ENCODE results near the gene TEX54.
"Not testable (repeated sequence)": the region's sequence is repeated elsewhere in the genome, so short reads cannot be mapped to it uniquely, and the experiment has no call there.

Gene TEX54

GRCh38 chr11:62830904-62831519 is 1.6 kb downstream of the TEX54 start:
- no peak for DNase-seq

GRCh38 chr11:62828130-62828529 is 4.5 kb downstream of the TEX54 start:
- not testable (repeated sequence) for DNase-seq

DNA sequence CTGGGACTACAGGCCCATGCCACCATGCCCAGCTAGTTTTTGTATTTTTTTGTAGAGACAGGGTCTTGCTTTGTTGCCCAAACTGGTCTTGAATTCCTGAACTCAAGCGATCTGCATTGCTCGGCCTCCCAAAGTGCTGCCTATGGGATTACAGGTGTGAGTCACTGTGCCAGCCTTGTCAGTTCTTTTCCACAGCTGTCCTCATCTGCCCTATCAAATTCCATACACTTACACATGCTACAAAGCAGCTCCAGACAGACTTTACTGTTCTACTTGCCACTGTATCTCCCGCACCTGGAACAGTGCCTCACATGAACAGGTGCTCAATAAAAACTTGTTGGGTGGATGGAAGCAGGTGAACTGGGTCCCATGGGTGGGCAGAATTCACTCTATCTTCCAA is 9.0 kb downstream of the TEX54 start:
- no peak for DNase-seq

- no peak for DNase-seq
Observed at GRCh38 chr11:62817129-62817528, 15.5 kb downstream of the TEX54 start.

- no peak for DNase-seq
Observed at GRCh38 chr11:62816557-62816956, 16.1 kb downstream of the TEX54 start.

GRCh38 chr11:62811659-62812058 is 21.0 kb downstream of the TEX54 start:
- no peak for DNase-seq

DNA sequence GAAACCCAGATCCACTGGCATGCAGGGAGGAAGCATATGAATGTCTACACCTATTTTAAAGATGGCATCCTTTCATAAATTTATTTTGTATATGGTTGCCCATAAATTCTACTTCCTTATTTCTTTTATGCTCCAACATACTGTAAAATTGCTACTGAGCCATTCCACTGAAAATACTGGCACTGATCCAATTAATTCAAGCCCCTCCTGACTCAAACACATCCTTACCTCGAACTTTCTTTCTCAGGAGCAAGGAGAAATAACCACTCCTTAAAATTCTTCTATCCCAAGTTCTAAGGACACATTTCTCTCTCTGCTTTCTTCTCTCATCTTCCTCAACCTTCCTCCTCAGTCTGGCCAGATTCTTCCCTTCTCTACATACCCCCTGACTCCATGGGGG is 21.9 kb downstream of the TEX54 start:
- no peak for DNase-seq

GRCh38 chr11:62806611-62807121 is 26.0 kb downstream of the TEX54 start:
- no peak for DNase-seq

DNA sequence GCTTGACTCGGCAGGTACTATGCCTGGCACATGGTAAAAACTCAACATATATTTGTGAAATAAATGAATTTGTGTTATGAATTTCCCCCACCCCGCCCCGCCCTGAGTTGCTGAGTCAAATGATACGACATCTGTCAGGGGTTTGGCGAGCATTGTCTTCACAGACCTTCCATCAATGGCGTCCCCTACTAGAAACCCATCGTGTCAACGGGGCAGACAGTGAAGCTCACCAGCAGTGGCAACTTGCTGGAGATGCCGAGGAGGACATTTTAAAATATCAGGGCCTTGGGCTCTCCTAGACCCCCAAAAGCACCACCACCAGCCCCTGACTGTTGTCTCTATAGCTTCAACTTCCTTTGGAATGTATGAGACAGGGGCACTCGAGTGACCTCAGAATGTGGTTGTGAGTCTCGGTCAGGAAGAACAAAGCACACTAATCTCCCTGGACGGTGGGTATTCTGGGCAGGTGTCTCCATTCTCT is 26.6 kb downstream of the TEX54 start:
- DNase-seq: no peak

GRCh38 chr11:62805076-62805892 is 27.4 kb downstream of the TEX54 start, which contains the start of gene NXF1:
Gene NXF1, minus strand, starts transcription at chr11:62805440. Its CDS starts 84 bp downstream, at chr11:62805356.
- peak; percentile 91 to 93 for DNase-seq

- no peak for DNase-seq
Observed at GRCh38 chr11:62804310-62805075, 28.1 kb downstream of the TEX54 start.

GRCh38 chr11:62801071-62801470 is 31.6 kb downstream of the TEX54 start:
- no peak for DNase-seq

GRCh38 chr11:62799486-62799885 is 33.2 kb downstream of the TEX54 start:
- no peak for DNase-seq

- no peak for DNase-seq
Observed at GRCh38 chr11:62796281-62796680, 36.4 kb downstream of the TEX54 start.

DNA sequence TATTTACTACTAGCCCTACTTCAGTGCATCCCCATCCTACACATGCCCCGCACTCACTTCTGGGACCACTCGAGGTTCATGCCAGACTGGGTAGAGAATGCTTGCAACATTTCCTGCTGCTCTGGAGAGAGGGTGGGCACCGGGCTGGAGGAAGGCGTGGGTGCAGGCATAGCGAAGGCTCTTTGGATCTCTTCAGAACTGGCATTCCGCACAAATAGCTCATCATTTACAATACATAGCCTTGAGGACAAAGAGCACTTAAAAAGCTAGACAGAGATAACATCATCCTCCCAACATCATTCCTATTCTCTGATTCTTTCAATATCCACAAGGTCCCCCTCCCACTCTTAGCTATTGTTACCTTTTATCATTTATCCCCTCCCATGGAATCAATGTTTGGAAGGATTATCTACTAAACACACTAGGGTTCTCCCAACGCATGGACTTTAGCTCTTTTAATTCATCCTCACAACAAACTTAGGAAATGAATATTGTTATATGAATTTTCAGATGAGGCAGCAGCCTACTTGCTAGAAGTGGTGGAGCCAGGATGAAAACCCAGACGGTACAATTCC is 38.4 kb downstream of the TEX54 start:
- DNase-seq: no peak

GRCh38 chr11:62792202-62792575 is 40.5 kb downstream of the TEX54 start:
- no peak for DNase-seq

- peak; percentile 81 to 85 for DNase-seq
Observed at GRCh38 chr11:62791501-62792201, 41.0 kb downstream of the TEX54 start, which contains the start of gene TMEM223. Gene TMEM223, minus strand, starts transcription at chr11:62792006. Its CDS starts 12 bp downstream, at chr11:62791994.

DNA sequence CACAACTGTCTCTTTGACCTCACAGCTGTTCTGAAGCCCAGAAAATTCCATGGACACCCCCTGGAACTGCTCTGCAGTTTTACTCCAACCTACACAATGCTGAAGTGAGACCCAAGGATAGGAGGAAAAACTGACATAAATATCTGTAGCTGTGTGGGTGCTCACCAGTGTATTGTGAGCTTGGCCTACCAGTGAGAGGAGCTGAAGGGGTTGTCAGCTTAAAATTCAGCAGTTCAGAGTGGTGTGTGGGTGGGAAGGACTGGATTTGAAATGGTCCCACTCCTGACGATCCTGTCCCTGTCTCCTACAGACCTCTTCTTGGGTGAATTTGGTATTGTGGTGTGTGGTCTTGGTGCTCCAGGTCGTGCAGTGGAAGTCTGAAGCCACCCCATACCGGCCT is 43.1 kb downstream of the TEX54 start:
- no peak for DNase-seq

GRCh38 chr11:62788991-62789390 is 43.6 kb downstream of the TEX54 start:
- no peak for DNase-seq

DNA sequence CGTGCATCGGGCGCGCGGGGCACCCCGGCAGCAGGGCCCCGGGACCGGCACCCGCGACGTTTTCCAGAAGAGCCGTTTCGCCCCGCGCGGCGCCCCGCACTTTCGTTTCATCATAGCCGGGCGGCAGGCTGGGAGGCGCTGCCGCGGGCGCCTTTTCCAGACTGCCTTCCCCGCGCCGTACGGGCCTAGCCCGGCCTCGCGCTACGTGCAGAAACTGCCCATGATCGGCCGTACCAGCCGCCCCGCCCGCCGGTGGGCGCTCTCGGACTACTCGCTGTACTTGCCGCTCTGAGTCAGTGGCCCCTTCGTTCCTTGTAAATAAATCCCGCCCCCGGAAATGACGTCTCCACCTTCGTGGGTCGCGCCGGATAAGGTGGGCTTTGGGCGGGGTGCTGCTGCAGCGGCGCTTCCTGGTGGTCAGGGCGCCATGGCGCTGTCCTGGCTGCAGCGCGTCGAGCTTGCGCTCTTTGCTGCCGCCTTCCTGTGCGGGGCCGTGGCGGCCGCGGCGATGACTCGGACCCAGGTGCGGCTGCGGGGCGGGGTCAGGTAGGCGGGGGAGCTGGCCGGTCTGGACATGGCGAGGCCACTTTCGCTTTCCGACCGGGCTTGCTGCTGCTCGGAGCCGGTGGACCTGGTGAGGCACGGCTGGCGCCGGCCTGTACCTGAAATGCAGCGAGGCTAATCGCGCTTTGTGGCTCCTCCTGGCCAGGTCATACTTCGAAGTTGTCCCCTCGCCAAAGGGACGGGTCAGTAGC is 45.5 kb downstream of the TEX54 start, which contains the start of gene TMEM179B:
Gene TMEM179B, plus strand, starts transcription at position 398 of the 755 bp plus-strand sequence. Its CDS starts 30 bp downstream, at position 428.
- DNase-seq: peak; percentile 96 to 97
